Measurements from ENCODE around the gene IMP4.

The IMP4 gene

DNA sequence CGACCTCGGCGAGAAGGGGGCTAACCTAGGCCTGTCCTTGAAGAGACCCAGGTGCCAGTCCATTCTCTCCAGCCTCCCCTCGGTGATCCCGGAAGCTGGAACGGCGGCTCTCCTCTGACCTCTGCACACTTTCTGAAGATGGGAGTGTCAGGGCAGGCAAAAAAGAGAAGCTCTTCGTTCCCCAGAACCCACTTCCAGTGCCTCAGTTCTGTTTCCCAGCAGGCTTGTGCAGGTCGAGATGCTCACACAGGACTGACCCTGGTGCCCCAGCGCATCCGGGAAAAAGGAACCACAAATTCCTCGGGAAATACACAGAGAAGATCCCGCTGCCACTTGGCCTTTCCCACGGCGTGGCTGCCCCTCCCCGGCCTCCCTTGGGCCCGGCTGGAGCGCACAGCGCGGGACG, 12.5 kb downstream of the IMP4 start:
- H3K9ac ChIP-seq, result no peak overlapping the region
- H4K20me1 ChIP-seq (ENCODE audit: insufficient read depth), result no peaks in the 10 kb centered on the region
- H3K27me3 ChIP-seq (ENCODE audit: insufficient read depth, low read depth), result no peaks in the 10 kb centered on the region
- no peak overlapping the region for H3K4me3 ChIP-seq (IDR thresholded peaks at IDR 0.05; ENCODE audit: insufficient read depth, low read depth, low read length)
- H3K4me2 ChIP-seq, result peak overlapping the region; percentile 74; the same call in 1 of the 2 replicates
- no peaks in the 10 kb centered on the region for H3K4me1 ChIP-seq (ENCODE audit: low read depth, poor library complexity, severe bottlenecking)
- H3K36me3 ChIP-seq (ENCODE audit: insufficient read depth), result no peaks in the 10 kb centered on the region
- H3K27ac ChIP-seq, result no peak overlapping the region
- no peaks in the 10 kb centered on the region for H3K79me2 ChIP-seq (ENCODE audit: insufficient read depth, low read depth)
- TF ChIP-seq, protein P1, sequence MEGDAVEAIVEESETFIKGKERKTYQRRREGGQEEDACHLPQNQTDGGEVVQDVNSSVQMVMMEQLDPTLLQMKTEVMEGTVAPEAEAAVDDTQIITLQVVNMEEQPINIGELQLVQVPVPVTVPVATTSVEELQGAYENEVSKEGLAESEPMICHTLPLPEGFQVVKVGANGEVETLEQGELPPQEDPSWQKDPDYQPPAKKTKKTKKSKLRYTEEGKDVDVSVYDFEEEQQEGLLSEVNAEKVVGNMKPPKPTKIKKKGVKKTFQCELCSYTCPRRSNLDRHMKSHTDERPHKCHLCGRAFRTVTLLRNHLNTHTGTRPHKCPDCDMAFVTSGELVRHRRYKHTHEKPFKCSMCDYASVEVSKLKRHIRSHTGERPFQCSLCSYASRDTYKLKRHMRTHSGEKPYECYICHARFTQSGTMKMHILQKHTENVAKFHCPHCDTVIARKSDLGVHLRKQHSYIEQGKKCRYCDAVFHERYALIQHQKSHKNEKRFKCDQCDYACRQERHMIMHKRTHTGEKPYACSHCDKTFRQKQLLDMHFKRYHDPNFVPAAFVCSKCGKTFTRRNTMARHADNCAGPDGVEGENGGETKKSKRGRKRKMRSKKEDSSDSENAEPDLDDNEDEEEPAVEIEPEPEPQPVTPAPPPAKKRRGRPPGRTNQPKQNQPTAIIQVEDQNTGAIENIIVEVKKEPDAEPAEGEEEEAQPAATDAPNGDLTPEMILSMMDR (conservative IDR thresholded peaks at IDR 0.05; ENCODE audit: low read depth, low read length), result no peak
- peak overlapping the region; percentile 79; the same call in 1 of the 2 replicates for H2AFZ ChIP-seq (ENCODE audit: low read depth)

DNA sequence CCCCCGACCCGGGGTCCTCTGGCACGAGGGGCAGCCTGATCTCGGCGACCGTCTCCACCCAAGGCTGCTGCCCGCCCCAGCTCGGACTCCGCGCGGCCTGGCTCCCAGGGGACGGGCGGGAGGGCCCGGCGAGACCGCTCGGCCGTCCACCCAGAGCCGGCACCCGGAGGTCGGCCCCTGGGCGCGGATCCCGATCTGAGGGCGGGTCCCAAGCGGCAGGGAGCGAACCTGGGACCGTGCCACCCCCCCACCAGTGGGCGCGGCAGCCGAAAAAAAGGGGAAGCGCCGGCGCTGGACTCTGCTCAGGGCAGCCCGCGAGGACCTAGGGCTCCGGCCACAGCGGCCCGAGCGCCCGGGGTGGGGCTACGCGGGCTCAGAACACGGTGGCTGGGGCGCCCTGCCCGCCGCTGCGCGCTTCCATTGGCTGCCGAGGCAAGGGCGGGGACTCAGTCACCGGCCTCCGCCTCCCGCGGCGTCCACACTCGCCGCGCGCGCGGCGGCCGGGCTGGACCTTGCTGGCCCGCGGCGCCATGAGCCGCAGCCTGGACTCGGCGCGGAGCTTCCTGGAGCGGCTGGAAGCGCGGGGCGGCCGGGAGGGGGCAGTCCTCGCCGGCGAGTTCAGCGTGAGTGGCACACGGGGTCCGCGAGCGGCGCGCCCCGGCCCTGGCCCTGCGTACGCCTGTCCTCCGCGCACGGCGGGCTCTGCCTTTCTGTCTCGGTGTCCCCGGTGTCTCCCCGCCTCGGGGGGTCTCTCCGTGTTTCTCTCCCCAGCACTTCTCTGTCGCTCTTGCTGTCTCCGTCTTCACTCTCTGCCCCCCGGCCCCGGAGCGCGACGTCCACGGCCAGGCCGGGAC, 13.1 kb downstream of the IMP4 start, which contains the start of gene PTPN18:
PTPN18 (plus strand) TSS at position 479 of the 854 bp plus-strand sequence; CDS start at position 531, 52 bp downstream.
- no peaks in the 10 kb centered on the region for H3K79me2 ChIP-seq (ENCODE audit: insufficient read depth, low read depth)
- H3K27me3 ChIP-seq (ENCODE audit: insufficient read depth, low read depth), result no peaks in the 10 kb centered on the region
- no peaks in the 10 kb centered on the region for H3K36me3 ChIP-seq (ENCODE audit: insufficient read depth)
- H3K4me3 ChIP-seq (IDR thresholded peaks at IDR 0.05; ENCODE audit: insufficient read depth, low read depth, low read length), result peak within 1 kb of the TSS; percentile 48
- peak within 1 kb of the TSS; percentile 44; the same call in 1 of the 2 replicates for H3K9ac ChIP-seq
- H2AFZ ChIP-seq (ENCODE audit: low read depth), result peak within 1 kb of the TSS; percentile 79
- no peak within 1 kb of the TSS for H3K27ac ChIP-seq
- TF ChIP-seq, protein P1 (conservative IDR thresholded peaks at IDR 0.05; ENCODE audit: low read depth, low read length), result no peak
- H3K4me2 ChIP-seq, result peak within 1 kb of the TSS; percentile 74
- no peaks in the 10 kb centered on the region for H4K20me1 ChIP-seq (ENCODE audit: insufficient read depth)
- H3K4me1 ChIP-seq (ENCODE audit: low read depth, poor library complexity, severe bottlenecking), result no peaks in the 10 kb centered on the region

DNA sequence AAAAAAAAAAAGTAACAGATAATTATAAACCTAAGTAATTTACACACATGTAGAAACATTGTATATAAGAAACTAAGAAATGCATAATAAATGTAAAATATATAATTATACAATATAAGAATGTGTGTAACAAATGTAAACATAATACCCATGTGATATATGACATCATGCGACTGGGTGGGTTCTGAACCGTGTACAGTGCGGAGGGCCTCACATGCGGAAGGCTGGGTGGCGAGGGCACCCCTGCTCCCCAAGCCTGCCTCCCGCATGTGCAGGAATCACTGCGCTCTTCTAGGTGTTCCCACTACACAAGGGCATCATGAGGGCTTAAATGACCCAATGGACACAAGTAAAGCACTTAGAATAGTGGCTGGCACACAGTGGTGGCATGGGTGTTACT, 15.2 kb downstream of the IMP4 start:
- TF ChIP-seq, protein P1 (conservative IDR thresholded peaks at IDR 0.05; ENCODE audit: low read depth, low read length), result no peak
- Histone ChIP-seq H3K4me2 (no peak overlapping the region), H3K4me1 (ENCODE audit: low read depth, poor library complexity, severe bottlenecking) (no peaks in the 10 kb centered on the region), H2AFZ (ENCODE audit: low read depth) (no peak overlapping the region), H3K27me3 (ENCODE audit: insufficient read depth, low read depth) (no peaks in the 10 kb centered on the region), H3K36me3 (ENCODE audit: insufficient read depth) (no peaks in the 10 kb centered on the region), H3K4me3 (IDR thresholded peaks at IDR 0.05; ENCODE audit: insufficient read depth, low read depth, low read length) (no peak overlapping the region), H3K27ac (no peak overlapping the region), H3K9ac (no peak overlapping the region), H4K20me1 (ENCODE audit: insufficient read depth) (no peaks in the 10 kb centered on the region), H3K79me2 (ENCODE audit: insufficient read depth, low read depth) (no peaks in the 10 kb centered on the region)

DNA sequence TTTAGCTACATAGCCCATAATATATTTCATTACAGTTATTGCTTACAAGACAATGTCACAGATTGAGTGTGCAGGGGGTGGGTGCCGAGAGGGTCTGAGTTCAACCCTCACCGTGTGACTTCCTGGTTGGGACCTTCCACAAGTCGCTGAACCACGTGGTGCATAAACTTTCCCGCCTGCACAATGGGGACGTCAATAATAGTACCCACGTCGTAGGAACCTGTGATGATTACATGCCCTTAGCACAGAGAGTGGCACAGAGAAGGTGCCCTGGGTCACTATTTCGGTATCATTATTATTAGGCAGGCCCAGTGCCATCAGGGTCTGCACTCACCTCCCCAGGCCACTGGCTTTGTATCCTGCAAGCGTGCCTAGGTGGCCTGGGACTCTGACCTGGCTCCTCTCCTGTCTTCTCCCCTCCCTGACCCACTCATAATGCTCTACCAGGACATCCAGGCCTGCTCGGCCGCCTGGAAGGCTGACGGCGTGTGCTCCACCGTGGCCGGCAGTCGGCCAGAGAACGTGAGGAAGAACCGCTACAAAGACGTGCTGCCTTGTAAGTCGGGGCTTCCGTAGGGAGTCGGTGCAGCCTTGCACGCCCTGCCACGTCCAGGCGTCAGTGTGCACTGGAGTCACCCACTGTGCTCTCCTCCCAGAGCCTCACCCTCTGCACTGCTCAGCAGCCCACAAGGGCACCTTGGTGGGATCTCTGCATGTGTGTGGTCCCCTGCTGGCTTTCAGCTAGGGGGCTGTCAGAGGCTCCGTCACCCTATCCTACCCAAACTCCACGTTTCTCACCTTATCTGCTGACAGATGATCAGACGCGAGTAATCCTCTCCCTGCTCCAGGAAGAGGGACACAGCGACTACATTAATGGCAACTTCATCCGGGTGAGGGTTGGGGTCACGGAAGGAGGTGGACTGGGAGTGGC, 16.0 kb downstream of the IMP4 start:
- Histone ChIP-seq H3K9ac (no peak overlapping the region), H3K79me2 (ENCODE audit: insufficient read depth, low read depth) (no peaks in the 10 kb centered on the region), H3K36me3 (ENCODE audit: insufficient read depth) (no peaks in the 10 kb centered on the region), H2AFZ (ENCODE audit: low read depth) (no peak overlapping the region), H3K4me1 (ENCODE audit: low read depth, poor library complexity, severe bottlenecking) (no peaks in the 10 kb centered on the region), H3K4me2 (no peak overlapping the region), H3K27me3 (ENCODE audit: insufficient read depth, low read depth) (no peaks in the 10 kb centered on the region), H3K4me3 (IDR thresholded peaks at IDR 0.05; ENCODE audit: insufficient read depth, low read depth, low read length) (no peak overlapping the region), H4K20me1 (ENCODE audit: insufficient read depth) (no peaks in the 10 kb centered on the region), H3K27ac (no peak overlapping the region)
- TF ChIP-seq, protein P1 (conservative IDR thresholded peaks at IDR 0.05; ENCODE audit: low read depth, low read length), result no peak
